ENCODE measurements around the gene SYCE3.
"Not testable (repeated sequence)": the region's sequence is repeated elsewhere in the genome, so short reads cannot be mapped to it uniquely, and the experiment has no call there.

The SYCE3 gene

GRCh38 chr22:50522806-50523438 is 39.8 kb downstream of the SYCE3 start:
- no peak for TF ChIP-seq CTCF (conservative IDR thresholded peaks at IDR 0.05; ENCODE audit: low read depth, low read length)
- H3K4me3 ChIP-seq (ENCODE audit: low read length) = no peak overlapping the region
- no peak for DNase-seq (ENCODE audit: low read depth)

- DNase-seq (ENCODE audit: low read depth) = no peak
- TF ChIP-seq CTCF (conservative IDR thresholded peaks at IDR 0.05; ENCODE audit: low read depth, low read length) = no peak
- no peak overlapping the region for H3K4me3 ChIP-seq (ENCODE audit: low read length)
Measured at GRCh38 chr22:50522208-50522805, 40.4 kb downstream of the SYCE3 start.

- no peak for DNase-seq (ENCODE audit: low read depth)
- no peak overlapping the region for H3K4me3 ChIP-seq (ENCODE audit: low read length)
- TF ChIP-seq CTCF (conservative IDR thresholded peaks at IDR 0.05; ENCODE audit: low read depth, low read length) = no peak
Measured at GRCh38 chr22:50521710-50522109, 41.0 kb downstream of the SYCE3 start.

GRCh38 chr22:50520826-50521453 is 41.8 kb downstream of the SYCE3 start:
- no peak for TF ChIP-seq CTCF (conservative IDR thresholded peaks at IDR 0.05; ENCODE audit: low read depth, low read length)
- DNase-seq (ENCODE audit: low read depth) = no peak
- H3K4me3 ChIP-seq (ENCODE audit: low read length) = no peak overlapping the region

GRCh38 chr22:50520184-50520583 is 42.5 kb downstream of the SYCE3 start:
- not testable (repeated sequence) for H3K4me3 ChIP-seq (ENCODE audit: low read length); DNase-seq (ENCODE audit: low read depth)

GRCh38 chr22:50519151-50519550 is 43.6 kb downstream of the SYCE3 start:
- H3K4me3 ChIP-seq (ENCODE audit: low read length) = no peak overlapping the region
- no peak for TF ChIP-seq CTCF (conservative IDR thresholded peaks at IDR 0.05; ENCODE audit: low read depth, low read length)
- DNase-seq (ENCODE audit: low read depth) = no peak

GRCh38 chr22:50518606-50519005 is 44.1 kb downstream of the SYCE3 start:
- H3K4me3 ChIP-seq (ENCODE audit: low read length) = no peak overlapping the region
- no peak for TF ChIP-seq CTCF (conservative IDR thresholded peaks at IDR 0.05; ENCODE audit: low read depth, low read length)
- no peak for DNase-seq (ENCODE audit: low read depth)
